SK-N-DZ (cell line): ENCODE results near the gene DGKG.

Experiments used
- DNase-seq: peaks from one replicate; pipeline ENCODE4 v3.0.0-alpha.2; 2015; ENCODE audit warnings: low spot score

Gene DGKG

DNA sequence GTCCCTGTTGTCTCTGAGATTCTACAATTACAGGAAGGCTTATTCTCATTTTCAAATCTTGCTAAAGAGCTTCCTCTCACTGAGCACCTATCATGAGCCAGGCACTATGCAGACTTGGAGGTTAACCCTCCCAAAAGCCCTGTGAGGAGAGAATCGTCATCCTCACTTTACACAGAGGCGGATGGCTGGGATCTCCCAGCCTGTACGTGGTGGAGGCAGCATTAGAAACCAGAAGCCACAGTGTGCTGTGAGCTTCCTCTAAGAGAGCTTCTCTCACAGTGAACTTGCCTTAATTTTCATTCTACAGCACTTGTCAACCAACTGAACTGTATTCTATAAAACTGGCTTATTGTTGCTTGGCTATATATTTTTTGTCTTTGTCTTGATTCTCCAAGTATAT is 6.1 kb upstream of the DGKG start:
- no peak for DNase-seq

DNA sequence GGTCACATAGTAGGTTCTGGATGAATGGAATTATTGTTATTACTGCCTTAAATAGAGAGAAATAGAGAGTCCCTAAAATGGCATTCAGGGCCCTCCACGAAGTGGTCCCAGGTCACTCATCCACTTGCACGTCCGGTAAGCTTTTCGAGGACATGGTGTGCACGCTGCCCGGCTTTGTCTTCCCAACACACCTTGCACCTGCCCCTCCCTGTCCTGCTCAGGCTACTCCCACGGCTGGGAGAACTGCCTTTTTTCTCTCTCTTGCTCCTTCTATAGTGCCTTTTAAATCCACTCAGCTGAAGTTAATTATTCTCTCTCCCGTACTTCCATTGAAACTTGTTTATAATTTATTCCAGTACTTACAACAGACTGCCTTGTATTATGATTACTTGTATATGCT is 5.6 kb upstream of the DGKG start:
- no peak for DNase-seq

DNA sequence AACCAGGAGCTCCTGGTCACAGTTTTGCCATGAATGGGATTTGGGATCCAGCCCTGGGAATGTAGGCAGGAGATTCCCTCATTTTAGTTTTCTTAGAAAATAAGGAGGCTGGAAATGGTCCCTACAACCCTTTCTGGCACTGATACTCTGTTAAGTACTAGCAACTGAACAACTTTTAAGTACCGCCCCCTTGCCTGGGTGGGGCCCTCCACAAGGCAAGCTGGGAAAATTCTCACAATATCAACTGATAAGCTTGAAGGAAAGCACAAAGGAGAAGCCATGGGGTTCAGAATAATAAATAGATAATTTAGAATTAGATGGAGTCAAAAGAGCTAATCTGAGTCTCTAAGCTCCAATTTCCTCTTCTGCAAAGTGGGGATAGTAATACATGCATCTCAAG is 4.2 kb upstream of the DGKG start:
- no peak for DNase-seq

DNA sequence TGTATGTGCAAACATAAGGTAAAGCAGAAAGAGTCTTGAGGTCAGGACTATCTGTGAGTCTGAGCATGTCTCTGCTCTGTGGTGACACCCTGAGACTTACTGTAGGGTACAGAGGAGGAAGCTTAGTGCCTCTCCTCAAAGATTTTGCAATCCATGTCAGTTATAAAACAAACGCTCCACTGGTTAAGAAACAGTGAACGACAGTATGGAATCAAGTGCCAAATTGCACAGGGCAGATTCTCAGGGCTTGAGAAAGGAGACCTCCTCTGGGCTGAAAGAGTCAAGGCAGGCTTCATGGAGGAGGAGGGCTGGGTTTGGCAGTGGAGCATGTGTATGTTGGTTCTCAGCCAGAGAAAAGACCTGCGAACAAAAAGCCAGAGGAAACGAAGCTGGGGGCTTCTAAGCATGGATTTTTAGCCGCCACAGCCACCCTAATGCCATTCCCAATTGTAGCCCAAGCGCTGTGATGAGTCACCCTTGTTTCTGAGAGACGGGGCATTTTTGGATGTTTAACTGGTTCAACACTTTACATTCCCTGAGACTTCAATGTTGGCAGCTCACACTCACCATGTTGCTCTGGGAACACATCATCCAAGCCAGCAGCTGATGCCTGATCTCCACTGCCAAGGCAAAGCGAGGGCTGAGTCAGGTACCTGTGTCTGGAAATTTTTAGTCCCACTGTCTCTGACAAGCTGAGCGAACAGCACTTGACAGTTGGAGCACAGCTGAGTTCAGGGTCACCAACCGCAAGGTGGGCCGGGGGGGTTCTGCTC is 3.4 kb upstream of the DGKG start:
- no peak for DNase-seq

DNA sequence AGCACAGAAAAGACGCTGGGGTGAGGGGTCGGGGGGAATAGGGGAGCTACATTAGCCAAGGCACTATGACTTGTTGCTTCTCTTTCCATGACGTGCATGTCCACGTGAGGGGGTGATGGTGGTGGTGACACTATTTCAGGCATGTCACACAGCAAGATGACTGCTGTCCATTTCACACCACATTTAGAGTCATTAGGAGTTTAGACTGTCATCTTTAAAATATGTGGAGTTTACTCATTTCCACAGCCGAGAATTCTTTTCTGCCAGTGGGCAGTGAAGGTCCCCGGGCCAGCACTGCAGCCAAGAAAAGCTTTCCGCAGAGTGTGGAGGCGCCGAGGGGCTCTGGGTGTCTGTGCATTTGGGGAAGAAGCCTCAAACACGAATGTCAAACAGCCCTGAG is 954 bp upstream of the DGKG start:
- DNase-seq: no peak

DNA sequence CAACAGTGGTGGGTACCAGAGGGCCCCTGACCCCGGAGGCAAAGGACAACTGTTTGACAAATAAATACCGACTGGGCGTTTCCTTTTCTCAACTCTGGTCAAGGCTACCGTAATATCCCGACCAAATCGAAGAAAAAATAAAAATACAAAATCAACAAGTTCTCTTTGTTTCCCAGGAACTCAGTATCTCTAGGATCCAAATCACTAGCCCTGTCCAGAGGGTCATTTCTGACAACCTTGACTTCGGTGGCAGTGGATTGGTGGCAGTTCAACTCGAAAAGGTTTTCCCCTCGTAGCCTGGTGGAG is 456 bp upstream of the DGKG start:
- no peak for DNase-seq

DNA sequence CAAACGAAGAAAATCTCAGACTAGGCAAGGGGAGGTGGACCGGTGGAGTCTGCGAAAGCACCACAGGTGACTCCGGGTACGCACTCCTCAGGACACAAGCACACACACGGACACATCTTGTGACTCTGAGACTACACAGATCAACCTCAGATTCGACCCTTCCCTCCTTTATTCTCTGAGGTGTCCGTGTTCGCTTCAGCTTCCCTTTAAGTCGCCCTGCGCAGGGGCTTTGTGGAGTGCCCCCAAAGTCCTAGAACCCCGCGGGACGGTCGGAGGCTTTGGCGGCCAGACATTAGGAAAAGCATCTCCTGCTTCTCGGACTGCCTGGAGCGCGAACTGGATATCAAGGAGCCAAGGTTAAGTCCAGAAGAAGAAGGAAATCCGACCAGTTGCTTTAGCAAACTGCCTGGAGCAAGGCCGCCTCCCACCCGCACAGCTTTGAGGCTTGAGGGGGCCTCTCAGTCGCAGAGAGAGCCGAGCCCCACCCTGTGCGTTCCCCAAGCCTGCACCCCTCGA is 730 bp downstream of the DGKG start:
- DNase-seq: no peak

GRCh38 chr3:186360779-186361178 is 1.3 kb downstream of the DGKG start:
- no peak for DNase-seq

GRCh38 chr3:186359078-186359477 is 3.0 kb downstream of the DGKG start:
- DNase-seq: no peak

GRCh38 chr3:186356152-186356551 is 5.9 kb downstream of the DGKG start:
- no peak for DNase-seq

DNA sequence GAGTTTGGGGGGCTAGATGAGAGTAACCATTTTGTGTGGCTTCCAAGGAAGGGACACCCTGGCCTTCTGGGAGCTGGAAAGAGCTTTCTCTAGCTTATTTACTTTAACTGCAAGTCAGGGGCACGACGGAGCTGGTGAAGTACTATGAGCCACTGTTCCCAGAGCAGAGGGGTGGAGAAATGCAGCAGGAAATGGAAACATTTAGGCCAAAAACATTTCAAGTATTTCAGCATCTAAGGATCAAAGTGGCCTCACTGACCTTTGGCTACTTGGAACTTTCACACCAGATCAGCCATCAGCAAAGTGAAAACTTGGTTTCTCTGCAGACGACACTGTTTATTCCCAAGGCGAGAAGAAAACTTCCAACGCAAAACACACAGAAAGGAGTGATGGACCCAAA is 7.9 kb downstream of the DGKG start:
- DNase-seq: no peak

- DNase-seq: no peak
Observed at GRCh38 chr3:186352369-186352768, 9.7 kb downstream of the DGKG start.

- DNase-seq: no peak
Observed at GRCh38 chr3:186342197-186342596, 19.8 kb downstream of the DGKG start.

- DNase-seq: no peak
Observed at GRCh38 chr3:186340204-186340603, 21.8 kb downstream of the DGKG start.

DNA sequence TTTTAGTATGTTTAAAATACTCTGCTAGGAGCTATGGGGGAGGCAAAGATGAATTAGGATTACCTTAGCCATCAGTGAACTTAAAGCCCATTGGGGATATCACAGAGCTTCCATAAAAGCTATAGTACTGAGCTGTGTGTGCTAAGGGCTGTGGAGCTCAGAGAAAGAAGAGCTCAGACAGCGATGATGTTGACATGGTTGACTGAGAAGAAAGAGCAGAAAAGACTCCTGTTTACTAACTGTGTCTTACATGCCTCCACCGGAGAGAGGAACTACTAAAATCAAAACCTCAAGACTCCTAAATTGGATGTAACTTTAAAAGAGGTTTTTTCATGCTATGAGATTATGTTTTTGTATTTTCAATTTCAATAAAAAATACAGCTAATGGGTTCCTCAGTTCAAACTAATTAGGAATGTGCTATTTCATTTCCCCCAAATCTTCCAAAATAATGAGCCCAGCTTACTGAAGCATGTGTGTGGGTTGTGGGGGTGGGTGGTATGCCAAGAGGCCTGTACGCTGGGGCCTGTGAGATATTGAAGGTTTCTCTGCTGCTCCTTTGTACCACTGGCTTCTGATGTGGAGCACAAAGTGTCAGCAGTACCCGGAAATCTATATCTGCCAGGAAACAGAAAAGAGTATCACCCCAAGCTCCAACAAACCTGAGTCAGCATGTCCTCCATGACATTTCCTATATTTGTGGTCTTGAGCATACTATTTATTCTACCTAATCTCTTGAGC is 22.7 kb downstream of the DGKG start:
- no peak for DNase-seq

DNA sequence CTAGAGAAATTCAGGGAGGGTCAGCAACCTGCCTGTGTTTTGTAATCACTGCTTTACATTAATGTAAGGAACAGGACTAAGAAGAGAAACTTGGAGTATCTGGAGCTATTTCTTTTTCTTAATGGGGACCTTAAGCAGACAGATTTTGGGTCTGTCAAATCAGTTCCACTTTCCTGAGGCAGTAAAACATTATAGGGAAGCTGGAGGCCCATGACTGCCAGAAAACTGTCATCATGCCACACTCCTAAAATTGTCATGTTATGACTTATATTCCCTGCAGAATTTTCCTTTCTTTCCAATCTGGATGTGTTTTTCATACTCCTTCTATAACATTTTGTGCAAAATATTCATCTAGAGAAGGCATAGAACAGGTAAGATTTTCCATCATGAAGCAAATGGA is 28.8 kb downstream of the DGKG start:
- no peak for DNase-seq

GRCh38 chr3:186330772-186331460 is 31.1 kb downstream of the DGKG start:
- no peak for DNase-seq

- no peak for DNase-seq
Observed at GRCh38 chr3:186329589-186329988, 32.4 kb downstream of the DGKG start.

GRCh38 chr3:186327912-186328487 is 34.0 kb downstream of the DGKG start:
- DNase-seq: no peak

GRCh38 chr3:186322761-186323160 is 39.3 kb downstream of the DGKG start:
- DNase-seq: no peak

- DNase-seq: no peak
Observed at GRCh38 chr3:186321746-186322145, 40.3 kb downstream of the DGKG start.

GRCh38 chr3:186320862-186321568 is 41.0 kb downstream of the DGKG start:
- DNase-seq: no peak
